ENCODE data around the gene EXOC8. TPM values are rescaled to one million over a fixed set of nuclear protein-coding genes. Genes with fewer than 3 reads are reported as not detected.
"Not testable (repeated sequence)": the region's sequence is repeated elsewhere in the genome, so short reads cannot be mapped to it uniquely, and the experiment has no call there.

EXOC8 gene
- total RNA-seq, 1 donor from 2014 or later, result 12.5 TPM

- H3K27me3 ChIP-seq (ENCODE audit: control insufficient read depth in 3 of 3, insufficient read depth in 3 of 3, low read length in 3 of 3), result no peaks in the 10 kb centered on the region
- H3K9ac ChIP-seq (ENCODE audit: low read depth in 1 of 3, low read length in 3 of 3), result no peak overlapping the region
- no peak overlapping the region for H3K4me3 ChIP-seq (ENCODE audit: low read length in 3 of 3)
- H3K4me1 ChIP-seq (ENCODE audit: control insufficient read depth in 3 of 3, insufficient read depth in 3 of 3, low read length in 3 of 3), result peaks cover 0 to 8% (median 6%) of the 10 kb centered on the region in 3 donors
- H3K9me3 ChIP-seq (ENCODE audit: control insufficient read depth in 3 of 3, low read length in 3 of 3), result no peaks in the 10 kb centered on the region
- no peak overlapping the region for H3K27ac ChIP-seq (ENCODE audit: low read depth, low read length)
- peaks cover 2 to 24% (median 8%) of the 10 kb centered on the region in 3 donors for H3K36me3 ChIP-seq (ENCODE audit: control insufficient read depth in 3 of 3, insufficient read depth in 3 of 3, low read length in 3 of 3)
These were observed 16.8 kb upstream of the EXOC8 start for GRCh38 chr1:231354330-231355020.

- Histone ChIP-seq H3K36me3 (ENCODE audit: control insufficient read depth in 3 of 3, insufficient read depth in 3 of 3, low read length in 3 of 3) (peaks cover 3 to 31% (median 14%) of the 10 kb centered on the region in 3 donors), H3K27ac (ENCODE audit: low read depth, low read length) (no peak overlapping the region)
These were observed 15.4 kb upstream of the EXOC8 start for GRCh38 chr1:231353086-231353485.

GRCh38 chr1:231351816-231352215 lies 14.2 kb upstream of the EXOC8 start:
- H3K27me3 ChIP-seq (ENCODE audit: control insufficient read depth in 3 of 3, insufficient read depth in 3 of 3, low read length in 3 of 3), result no peaks in the 10 kb centered on the region
- no peak overlapping the region for H3K27ac ChIP-seq (ENCODE audit: low read depth, low read length)
- H3K4me3 ChIP-seq (ENCODE audit: low read length in 3 of 3), result no peak overlapping the region
- no peaks in the 10 kb centered on the region for H3K9me3 ChIP-seq (ENCODE audit: control insufficient read depth in 3 of 3, low read length in 3 of 3)
- no peak overlapping the region for H3K9ac ChIP-seq (ENCODE audit: low read depth in 1 of 3, low read length in 3 of 3)
- no peaks in the 10 kb centered on the region for H3K4me1 ChIP-seq (ENCODE audit: control insufficient read depth in 3 of 3, insufficient read depth in 3 of 3, low read length in 3 of 3)
- H3K36me3 ChIP-seq (ENCODE audit: control insufficient read depth in 3 of 3, insufficient read depth in 3 of 3, low read length in 3 of 3), result peaks cover 4 to 35% (median 18%) of the 10 kb centered on the region in 3 donors

More at GRCh38 chr1:231353086-231353485, 15.4 kb upstream of the EXOC8 start:
- no peaks in the 10 kb centered on the region for H3K27me3 ChIP-seq (ENCODE audit: control insufficient read depth in 3 of 3, insufficient read depth in 3 of 3, low read length in 3 of 3)
- H3K9ac ChIP-seq (ENCODE audit: low read depth in 1 of 3, low read length in 3 of 3), result no peak overlapping the region
- no peak overlapping the region for H3K4me3 ChIP-seq (ENCODE audit: low read length in 3 of 3)
- H3K9me3 ChIP-seq (ENCODE audit: control insufficient read depth in 3 of 3, low read length in 3 of 3), result no peaks in the 10 kb centered on the region
- H3K4me1 ChIP-seq (ENCODE audit: control insufficient read depth in 3 of 3, insufficient read depth in 3 of 3, low read length in 3 of 3), result peaks cover 0 to 7% (median 2%) of the 10 kb centered on the region in 3 donors

GRCh38 chr1:231348856-231349255 lies 11.2 kb upstream of the EXOC8 start:
- H3K27ac ChIP-seq (ENCODE audit: low read depth, low read length); H3K9ac ChIP-seq (ENCODE audit: low read depth in 1 of 3, low read length in 3 of 3); H3K9me3 ChIP-seq (ENCODE audit: control insufficient read depth in 3 of 3, low read length in 3 of 3); H3K27me3 ChIP-seq (ENCODE audit: control insufficient read depth in 3 of 3, insufficient read depth in 3 of 3, low read length in 3 of 3); H3K4me3 ChIP-seq (ENCODE audit: low read length in 3 of 3); H3K4me1 ChIP-seq (ENCODE audit: control insufficient read depth in 3 of 3, insufficient read depth in 3 of 3, low read length in 3 of 3): not testable (repeated sequence)
- H3K36me3 ChIP-seq (ENCODE audit: control insufficient read depth in 3 of 3, insufficient read depth in 3 of 3, low read length in 3 of 3), result peaks cover 4 to 33% (median 20%) of the 10 kb centered on the region in 3 donors

GRCh38 chr1:231348442-231348841 lies 10.8 kb upstream of the EXOC8 start:
- Histone ChIP-seq H3K4me3 (ENCODE audit: low read length in 3 of 3) (no peak overlapping the region), H3K9ac (ENCODE audit: low read depth in 1 of 3, low read length in 3 of 3) (no peak overlapping the region), H3K36me3 (ENCODE audit: control insufficient read depth in 3 of 3, insufficient read depth in 3 of 3, low read length in 3 of 3) (peaks cover 4 to 33% (median 22%) of the 10 kb centered on the region in 3 donors), H3K9me3 (ENCODE audit: control insufficient read depth in 3 of 3, low read length in 3 of 3) (no peaks in the 10 kb centered on the region), H3K27me3 (ENCODE audit: control insufficient read depth in 3 of 3, insufficient read depth in 3 of 3, low read length in 3 of 3) (no peaks in the 10 kb centered on the region), H3K4me1 (ENCODE audit: control insufficient read depth in 3 of 3, insufficient read depth in 3 of 3, low read length in 3 of 3) (peaks cover 0 to 2% (median 0%) of the 10 kb centered on the region in 3 donors), H3K27ac (ENCODE audit: low read depth, low read length) (no peak overlapping the region)

- no peak overlapping the region for H3K27ac ChIP-seq (ENCODE audit: low read depth, low read length)
- peaks cover 4 to 35% (median 24%) of the 10 kb centered on the region in 3 donors for H3K36me3 ChIP-seq (ENCODE audit: control insufficient read depth in 3 of 3, insufficient read depth in 3 of 3, low read length in 3 of 3)
- no peaks in the 10 kb centered on the region for H3K27me3 ChIP-seq (ENCODE audit: control insufficient read depth in 3 of 3, insufficient read depth in 3 of 3, low read length in 3 of 3)
- H3K4me1 ChIP-seq (ENCODE audit: control insufficient read depth in 3 of 3, insufficient read depth in 3 of 3, low read length in 3 of 3), result peaks cover 0 to 3% (median 0%) of the 10 kb centered on the region in 3 donors
- no peak overlapping the region for H3K4me3 ChIP-seq (ENCODE audit: low read length in 3 of 3)
- H3K9ac ChIP-seq (ENCODE audit: low read depth in 1 of 3, low read length in 3 of 3), result no peak overlapping the region
- no peaks in the 10 kb centered on the region for H3K9me3 ChIP-seq (ENCODE audit: control insufficient read depth in 3 of 3, low read length in 3 of 3)
These were observed 10.3 kb upstream of the EXOC8 start for GRCh38 chr1:231347961-231348360.

GRCh38 chr1:231340328-231341013 lies 2.8 kb upstream of the EXOC8 start:
- Histone ChIP-seq H3K27me3 (ENCODE audit: control insufficient read depth in 3 of 3, insufficient read depth in 3 of 3, low read length in 3 of 3) (no peaks in the 10 kb centered on the region), H3K4me1 (ENCODE audit: control insufficient read depth in 3 of 3, insufficient read depth in 3 of 3, low read length in 3 of 3) (peaks cover 24 to 36% (median 27%) of the 10 kb centered on the region in 3 donors), H3K9me3 (ENCODE audit: control insufficient read depth in 3 of 3, low read length in 3 of 3) (no peaks in the 10 kb centered on the region), H3K4me3 (ENCODE audit: low read length in 3 of 3) (no peak overlapping the region), H3K9ac (ENCODE audit: low read depth in 1 of 3, low read length in 3 of 3) (peak overlapping the region in 1 of 3 donors; percentile 20), H3K36me3 (ENCODE audit: control insufficient read depth in 3 of 3, insufficient read depth in 3 of 3, low read length in 3 of 3) (peaks cover 6 to 13% (median 8%) of the 10 kb centered on the region in 3 donors), H3K27ac (ENCODE audit: low read depth, low read length) (no peak overlapping the region)

GRCh38 chr1:231338270-231339128 lies 847 bp upstream of the EXOC8 start, which contains the start of gene SPRTN:
SPRTN (plus strand) TSS chr1:231338293; CDS start chr1:231338384, 91 bp downstream.
- Histone ChIP-seq H3K9me3 (ENCODE audit: control insufficient read depth in 3 of 3, low read length in 3 of 3) (no peaks in the 10 kb centered on the region), H3K27me3 (ENCODE audit: control insufficient read depth in 3 of 3, insufficient read depth in 3 of 3, low read length in 3 of 3) (no peaks in the 10 kb centered on the region), H3K36me3 (ENCODE audit: control insufficient read depth in 3 of 3, insufficient read depth in 3 of 3, low read length in 3 of 3) (peaks cover 8 to 12% (median 9%) of the 10 kb centered on the region in 3 donors), H3K4me3 (ENCODE audit: low read length in 3 of 3) (peak within 1 kb of the TSS; percentile 98 to 99 (median 99)), H3K4me1 (ENCODE audit: control insufficient read depth in 3 of 3, insufficient read depth in 3 of 3, low read length in 3 of 3) (peaks cover 36 to 41% (median 38%) of the 10 kb centered on the region in 3 donors), H3K27ac (ENCODE audit: low read depth, low read length) (peak within 1 kb of the TSS; percentile 99), H3K9ac (ENCODE audit: low read depth in 1 of 3, low read length in 3 of 3) (peak within 1 kb of the TSS; percentile 92 to 99 (median 99))

- Histone ChIP-seq H3K27me3 (ENCODE audit: control insufficient read depth in 3 of 3, insufficient read depth in 3 of 3, low read length in 3 of 3) (no peaks in the 10 kb centered on the region), H3K4me3 (ENCODE audit: low read length in 3 of 3) (peak overlapping the region; percentile 98 to 99 (median 99)), H3K4me1 (ENCODE audit: control insufficient read depth in 3 of 3, insufficient read depth in 3 of 3, low read length in 3 of 3) (peaks cover 42 to 51% (median 43%) of the 10 kb centered on the region in 3 donors), H3K36me3 (ENCODE audit: control insufficient read depth in 3 of 3, insufficient read depth in 3 of 3, low read length in 3 of 3) (peaks cover 7 to 9% (median 7%) of the 10 kb centered on the region in 3 donors), H3K27ac (ENCODE audit: low read depth, low read length) (peak overlapping the region; percentile 99), H3K9me3 (ENCODE audit: control insufficient read depth in 3 of 3, low read length in 3 of 3) (no peaks in the 10 kb centered on the region), H3K9ac (ENCODE audit: low read depth in 1 of 3, low read length in 3 of 3) (peak overlapping the region; percentile 92 to 99 (median 95))
These were observed 595 bp downstream of the EXOC8 start for GRCh38 chr1:231337043-231337471.

Data from skeletal muscle tissue (tissue), 4 donors.